GM18951 (cell line): ENCODE data around the gene TEX2.
"Not testable (repeated sequence)": the region's sequence is repeated elsewhere in the genome, so short reads cannot be mapped to it uniquely, and the experiment has no call there.

ENCODE experiments used
- POLR2A ChIP-seq: IDR thresholded peaks from 4 replicates; pipeline ENCODE4 v1.6.1; 2011; ENCODE audit warnings: mild to moderate bottlenecking; ENCODE audit not compliant: insufficient read length, insufficient read depth; ENCODE audit errors: extremely low read depth
- in situ Hi-C: fragments of 300-500 bp; cut with MboI; formaldehyde crosslinking; loops from one replicate; pipeline ENCODE4 v1.12.0; 2022; ENCODE audit warnings: low sequenced_read_pairs, mixed read lengths, inconsistent platforms; ENCODE audit not compliant: unreplicated experiment

TEX2 gene

DNA sequence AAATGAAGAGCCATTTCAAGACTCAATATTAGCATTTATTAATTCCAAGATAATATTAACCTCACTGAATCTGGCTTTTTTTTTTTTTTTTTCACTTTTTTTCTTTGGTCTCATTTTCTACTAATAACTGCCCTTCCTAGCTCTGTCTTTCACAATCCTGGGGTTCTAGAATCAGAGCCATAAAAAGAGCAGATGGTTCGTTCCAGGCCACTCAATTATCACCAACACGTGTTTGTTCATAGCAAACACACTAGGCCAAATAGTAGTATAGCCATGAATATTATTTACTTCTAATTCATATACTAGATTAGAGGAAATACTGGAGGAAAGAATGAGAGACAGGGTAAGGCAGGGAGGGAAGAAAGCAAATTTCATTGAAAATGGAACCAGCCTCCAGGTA, 39.8 kb downstream of the TEX2 start:
- TF ChIP-seq POLR2A = no peak

GRCh38 chr17:64221679-64222078, 41.4 kb downstream of the TEX2 start:
- in situ Hi-C loops = no loop called here
- TF ChIP-seq POLR2A = no peak

More for the DNA sequence above, 39.8 kb downstream of the TEX2 start:
- in situ Hi-C loops = no loop called here

- in situ Hi-C loops = not testable (repeated sequence)
These were observed 42.5 kb downstream of the TEX2 start for GRCh38 chr17:64220604-64221003.

- no peak for TF ChIP-seq POLR2A
- in situ Hi-C loops = no loop called here
These were observed 43.5 kb downstream of the TEX2 start for GRCh38 chr17:64219571-64219970.

- in situ Hi-C loops = no loop called here
- no peak for TF ChIP-seq POLR2A
These were observed 45.0 kb downstream of the TEX2 start for GRCh38 chr17:64218066-64218465.

GRCh38 chr17:64217249-64217691, 45.8 kb downstream of the TEX2 start:
- in situ Hi-C loops = no loop called here
- TF ChIP-seq POLR2A = no peak

DNA sequence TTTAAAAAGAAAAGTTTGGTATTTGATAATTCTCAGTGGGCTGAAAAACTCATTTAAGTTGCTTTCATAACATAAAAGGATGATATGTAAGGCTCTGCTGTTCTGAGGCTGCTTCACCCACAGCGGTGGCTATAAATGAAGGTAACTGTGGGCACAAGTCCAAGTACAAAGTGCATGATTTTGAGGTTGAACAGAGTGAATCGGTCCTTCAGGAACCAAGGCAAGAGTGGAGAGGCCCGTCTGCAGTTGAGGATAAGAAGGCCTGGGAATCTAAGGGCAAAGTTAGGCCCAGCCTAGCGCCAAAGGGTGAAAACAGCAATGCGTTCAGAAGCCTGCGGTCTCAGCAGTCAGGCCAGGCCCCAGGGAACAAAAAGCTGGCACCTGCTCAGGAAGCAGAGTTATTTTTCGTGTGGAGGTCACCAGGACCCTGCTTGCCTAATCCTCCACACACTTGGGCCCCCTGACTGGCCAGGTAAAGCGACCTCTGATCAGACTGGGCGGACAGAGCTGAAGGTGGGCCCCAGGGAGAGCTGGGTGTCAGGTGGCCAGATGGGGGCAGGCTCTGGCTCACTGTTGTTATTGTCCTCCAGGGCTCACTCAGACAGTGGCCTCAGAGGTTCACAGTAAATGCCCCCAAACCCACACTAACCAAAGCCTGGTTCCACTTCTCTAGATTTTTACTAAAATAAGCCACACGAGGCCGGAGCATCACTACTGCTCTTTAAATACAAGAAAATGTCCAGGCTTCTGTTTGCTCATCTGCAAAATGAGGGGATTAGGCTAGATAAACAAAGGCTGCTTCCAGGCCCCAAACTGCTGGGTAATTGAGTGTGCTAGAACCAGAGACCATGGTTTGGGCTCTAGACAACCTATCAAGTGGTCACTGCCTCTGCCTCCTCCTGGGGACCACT, 46.5 kb downstream of the TEX2 start:
- TF ChIP-seq POLR2A = no peak

DNA sequence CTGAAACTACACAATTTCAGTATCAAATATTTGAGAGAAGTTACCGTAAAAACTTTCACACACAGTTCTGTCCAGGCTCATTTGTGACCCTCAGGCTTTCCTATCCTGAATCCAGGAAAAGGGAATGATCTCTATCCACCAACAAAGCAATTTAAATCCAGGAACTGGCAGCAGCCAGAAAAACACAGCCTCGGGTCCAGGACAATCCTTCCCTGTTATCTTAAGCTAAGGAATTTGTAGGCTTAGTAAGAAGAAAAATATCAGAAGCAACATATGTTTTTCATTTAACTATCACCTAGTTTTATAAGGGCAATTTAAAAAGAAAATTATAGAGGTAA, 47.1 kb downstream of the TEX2 start:
- no peak for TF ChIP-seq POLR2A
- in situ Hi-C loops = no loop called here

More for the DNA sequence above, 46.5 kb downstream of the TEX2 start:
- in situ Hi-C loops = no loop called here

GRCh38 chr17:64214950-64215349, 48.1 kb downstream of the TEX2 start:
- in situ Hi-C loops = no loop called here
- no peak for TF ChIP-seq POLR2A

GRCh38 chr17:64213995-64214811, 48.9 kb downstream of the TEX2 start:
- no peak for TF ChIP-seq POLR2A
- in situ Hi-C loops = no loop called here

DNA sequence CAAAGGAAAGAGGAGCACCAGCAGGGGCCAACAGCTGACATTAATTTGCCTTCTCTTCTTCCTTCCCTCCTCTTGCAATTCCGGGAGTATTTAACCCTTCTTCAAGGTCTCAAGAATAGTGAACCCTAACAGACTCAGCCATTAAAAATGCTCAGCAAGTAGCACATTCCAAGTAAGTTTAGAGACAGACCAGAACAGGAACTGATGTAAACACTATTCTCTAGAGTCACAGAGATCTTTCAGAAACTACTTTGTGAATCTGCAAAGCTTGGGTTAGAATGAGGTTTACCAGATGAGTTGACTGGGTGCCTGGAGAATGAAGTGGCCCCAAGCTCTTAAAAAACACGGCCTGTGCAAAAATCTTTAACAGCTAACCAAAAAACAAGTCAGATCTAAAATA, 50.9 kb downstream of the TEX2 start:
- no peak for TF ChIP-seq POLR2A
- in situ Hi-C loops = no loop called here

- in situ Hi-C loops = no loop called here
- no peak for TF ChIP-seq POLR2A
These were observed 53.1 kb downstream of the TEX2 start for GRCh38 chr17:64209983-64210382.

DNA sequence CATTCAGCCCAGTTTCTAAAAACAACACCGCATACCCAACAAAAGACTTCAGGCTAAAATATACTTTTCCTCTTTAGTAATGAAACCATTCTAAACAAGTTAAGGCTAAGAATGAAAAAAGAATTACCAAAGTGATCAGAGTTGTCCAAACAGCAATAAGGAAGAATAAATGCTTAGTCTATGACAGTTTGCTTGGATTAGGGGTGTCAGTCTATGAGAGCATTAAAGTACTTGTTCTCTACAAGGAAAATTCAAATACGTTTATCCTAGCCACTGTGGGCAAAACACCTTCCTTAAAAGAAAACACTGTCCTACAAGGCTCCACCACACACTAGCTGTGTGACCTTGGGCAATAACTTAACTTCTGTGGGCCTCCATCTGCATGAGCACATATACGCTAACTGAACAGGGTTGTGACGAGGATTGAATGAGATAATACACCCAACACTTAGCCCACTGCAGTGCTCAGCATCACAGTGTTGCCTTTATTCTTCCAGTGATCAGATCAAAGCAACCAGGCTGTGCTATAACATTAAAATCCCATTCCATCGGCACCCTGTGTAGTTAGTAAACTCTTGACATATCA, 53.6 kb downstream of the TEX2 start:
- in situ Hi-C loops = no loop called here
- no peak for TF ChIP-seq POLR2A

GRCh38 chr17:64208656-64209055, 54.4 kb downstream of the TEX2 start:
- in situ Hi-C loops = not testable (repeated sequence)

GRCh38 chr17:64205804-64206203, 57.3 kb downstream of the TEX2 start:
- TF ChIP-seq POLR2A = no peak

More at GRCh38 chr17:64205804-64206203, 57.3 kb downstream of the TEX2 start:
- in situ Hi-C loops = no loop called here
